ENCODE measurements around the gene ARHGEF11.
A peak's percentile ranks its signal among the peaks of the same experiment; 100 is the strongest.
"Not testable (repeated sequence)": the region's sequence is repeated elsewhere in the genome, so short reads cannot be mapped to it uniquely, and the experiment has no call there.

ARHGEF11 gene, protein sequence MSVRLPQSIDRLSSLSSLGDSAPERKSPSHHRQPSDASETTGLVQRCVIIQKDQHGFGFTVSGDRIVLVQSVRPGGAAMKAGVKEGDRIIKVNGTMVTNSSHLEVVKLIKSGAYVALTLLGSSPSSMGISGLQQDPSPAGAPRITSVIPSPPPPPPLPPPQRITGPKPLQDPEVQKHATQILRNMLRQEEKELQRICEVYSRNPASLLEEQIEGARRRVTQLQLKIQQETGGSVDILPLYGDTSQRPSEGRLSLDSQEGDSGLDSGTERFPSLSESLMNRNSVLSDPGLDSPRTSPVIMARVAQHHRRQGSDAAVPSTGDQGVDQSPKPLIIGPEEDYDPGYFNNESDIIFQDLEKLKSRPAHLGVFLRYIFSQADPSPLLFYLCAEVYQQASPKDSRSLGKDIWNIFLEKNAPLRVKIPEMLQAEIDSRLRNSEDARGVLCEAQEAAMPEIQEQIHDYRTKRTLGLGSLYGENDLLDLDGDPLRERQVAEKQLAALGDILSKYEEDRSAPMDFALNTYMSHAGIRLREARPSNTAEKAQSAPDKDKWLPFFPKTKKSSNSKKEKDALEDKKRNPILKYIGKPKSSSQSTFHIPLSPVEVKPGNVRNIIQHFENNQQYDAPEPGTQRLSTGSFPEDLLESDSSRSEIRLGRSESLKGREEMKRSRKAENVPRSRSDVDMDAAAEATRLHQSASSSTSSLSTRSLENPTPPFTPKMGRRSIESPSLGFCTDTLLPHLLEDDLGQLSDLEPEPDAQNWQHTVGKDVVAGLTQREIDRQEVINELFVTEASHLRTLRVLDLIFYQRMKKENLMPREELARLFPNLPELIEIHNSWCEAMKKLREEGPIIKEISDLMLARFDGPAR (N-terminal part only)

DNA sequence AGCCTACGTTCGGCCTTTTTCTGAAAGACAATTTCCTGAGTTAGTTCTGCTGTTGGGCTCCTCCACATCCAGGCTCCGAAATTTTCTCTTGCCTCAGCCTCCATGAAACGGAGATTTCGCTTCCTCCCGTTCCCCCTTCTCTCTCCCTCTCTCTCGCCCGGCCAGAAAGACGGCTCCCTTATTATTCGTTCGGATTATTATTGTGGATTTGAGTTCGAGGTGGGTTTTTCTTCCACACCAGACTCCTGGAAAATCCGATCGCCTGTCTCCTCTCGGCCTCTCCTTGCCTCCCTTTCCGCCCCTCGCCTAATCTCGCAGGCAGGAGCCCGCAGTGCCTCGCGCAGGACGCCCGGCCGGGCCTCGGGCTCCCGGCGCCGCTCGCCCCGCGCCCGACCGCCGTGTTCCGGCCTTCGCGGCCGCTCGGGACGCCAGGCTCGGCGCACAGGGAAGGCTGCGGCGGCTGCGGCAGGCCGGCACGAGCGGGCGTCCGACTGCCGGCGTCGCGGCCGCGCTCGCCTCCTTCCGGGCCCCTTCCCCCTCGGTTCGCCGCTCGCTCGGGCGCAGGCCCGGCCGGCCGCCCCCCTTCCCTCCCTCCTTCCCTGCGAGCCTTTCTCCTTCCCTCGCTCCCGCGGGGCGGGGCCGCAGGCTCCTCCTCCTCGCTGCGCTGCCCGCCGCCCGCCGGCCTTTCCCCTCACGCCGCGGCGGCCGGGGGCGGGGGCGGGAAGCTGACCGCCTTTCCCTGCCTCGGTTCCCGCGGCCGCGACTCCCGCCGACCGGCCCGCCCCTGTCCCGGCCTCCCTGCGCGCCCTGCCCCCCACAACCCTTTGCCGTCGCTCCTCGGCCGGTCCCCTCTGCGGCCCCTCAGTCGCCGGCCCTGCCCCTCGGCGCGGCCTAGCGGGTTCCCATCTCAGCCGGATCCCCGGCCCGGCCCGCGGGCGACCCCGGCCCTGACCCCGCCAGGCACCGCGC, at the start of gene ARHGEF11:
Gene ARHGEF11 (minus strand): TSS at position 493 of the 969 bp plus-strand sequence. CDS start 1,412 bp downstream, outside the sequence.
- peak; percentile 16 to 36 for DNase-seq

DNA sequence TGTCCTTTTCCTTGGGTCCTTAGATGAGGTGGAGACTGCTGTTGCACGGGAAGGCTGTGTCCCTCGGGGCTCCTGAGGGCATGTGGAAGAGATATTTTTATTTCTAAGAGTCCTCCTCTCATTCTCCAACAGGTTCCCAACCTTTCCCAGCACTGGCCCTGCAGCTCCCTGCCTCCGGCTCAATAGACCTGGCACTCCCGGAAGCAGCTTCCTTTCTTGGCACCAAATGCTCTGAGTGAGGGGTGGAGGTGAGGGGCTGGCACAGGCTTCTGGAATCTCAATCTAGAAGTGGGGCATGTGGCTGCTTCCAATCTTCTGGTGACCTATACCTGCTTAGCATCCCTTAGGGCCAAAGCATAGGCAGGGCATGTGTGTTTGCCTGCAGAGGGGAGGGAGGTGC, 49.5 kb upstream of the ARHGEF11 start:
- DNase-seq: no peak

DNA sequence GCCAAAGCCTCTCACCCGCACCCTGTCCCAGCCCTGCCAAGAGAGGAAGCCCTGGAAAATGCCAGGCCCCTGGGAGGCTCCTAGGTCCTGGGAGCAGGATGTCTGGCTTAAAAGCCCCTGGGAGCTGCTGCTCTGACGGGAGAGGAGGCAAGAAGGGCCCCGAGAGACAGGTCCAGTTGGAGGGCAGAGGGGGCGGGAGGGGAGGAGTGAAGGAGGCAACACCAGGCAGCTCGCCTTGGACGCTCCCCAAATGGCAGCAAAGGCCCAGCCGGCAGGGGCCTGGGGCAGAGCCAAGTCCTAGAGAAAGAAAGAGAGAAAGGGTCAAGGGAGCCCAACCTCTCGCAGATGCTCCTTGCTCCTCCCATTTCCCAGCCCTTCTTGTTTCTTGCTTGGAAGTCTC, 47.3 kb upstream of the ARHGEF11 start:
- DNase-seq: no peak

DNA sequence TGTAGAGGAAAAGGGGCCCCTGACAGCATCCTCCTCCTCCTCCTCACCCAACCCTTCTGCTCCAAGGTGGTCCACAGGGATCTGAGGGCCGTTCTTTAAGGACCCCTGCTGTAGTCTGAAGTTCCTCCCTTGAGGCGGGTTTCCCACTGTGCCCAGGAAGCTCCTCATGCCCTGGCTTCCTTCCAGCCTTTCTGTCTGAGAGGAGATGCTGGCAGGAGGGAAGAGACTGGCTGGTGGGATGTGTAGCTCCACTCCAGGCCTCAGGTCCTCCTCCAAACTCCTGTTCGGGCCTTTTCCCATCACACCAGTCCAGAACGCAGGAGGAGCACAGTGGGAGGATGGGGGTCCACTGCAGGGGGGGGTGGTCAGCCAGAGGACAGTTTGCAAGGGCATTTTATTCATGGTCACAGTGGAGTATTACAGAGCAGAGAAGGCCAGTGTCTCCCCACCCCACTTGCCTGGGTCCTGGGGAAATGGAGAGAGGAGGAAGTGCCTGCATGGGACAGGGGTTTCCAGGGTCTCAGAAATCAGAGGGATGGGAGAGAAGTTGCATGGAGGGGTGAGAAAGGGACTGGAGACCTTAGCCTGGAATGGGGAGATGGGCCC, 46.2 kb upstream of the ARHGEF11 start:
- DNase-seq: no peak

DNA sequence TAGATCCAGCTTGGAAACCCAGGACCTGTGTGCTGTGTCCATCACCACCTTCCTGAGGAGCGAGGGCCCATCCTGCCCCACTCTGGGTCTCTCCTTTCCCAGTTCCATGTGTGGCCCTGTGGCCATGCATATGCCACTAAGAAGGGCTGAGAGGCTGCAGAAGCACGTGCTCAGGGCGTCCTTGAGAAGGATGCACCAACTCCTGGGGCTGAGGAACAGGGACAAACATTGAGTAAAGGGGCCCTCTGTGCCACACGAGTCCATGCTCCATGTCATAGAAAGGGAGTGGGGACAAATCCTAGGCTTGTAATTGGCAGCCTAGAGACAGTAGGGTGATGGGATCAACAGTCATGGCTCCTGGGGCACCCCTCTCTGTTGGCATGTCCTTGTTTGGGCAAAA, 45.6 kb upstream of the ARHGEF11 start:
- no peak for DNase-seq

DNA sequence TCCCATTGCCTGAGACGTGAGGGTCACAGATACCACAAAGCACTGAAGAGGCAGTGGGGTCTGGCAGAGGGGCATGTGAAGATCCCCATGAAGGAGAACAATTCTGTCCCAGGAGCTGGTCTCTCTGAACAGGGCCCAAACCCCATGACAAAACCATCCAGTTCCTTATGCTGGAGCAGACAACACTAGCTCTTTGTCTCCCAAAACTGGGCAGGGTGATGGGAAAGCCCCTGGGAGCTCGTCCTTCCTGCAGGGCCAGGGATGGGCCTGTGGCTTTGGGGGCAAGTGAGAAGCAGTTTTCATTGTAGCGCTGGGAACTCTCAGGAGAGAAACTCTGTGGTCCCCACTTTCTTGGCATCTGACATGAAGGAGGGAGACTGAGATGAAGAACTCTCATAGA, 45.2 kb upstream of the ARHGEF11 start:
- DNase-seq: no peak

DNA sequence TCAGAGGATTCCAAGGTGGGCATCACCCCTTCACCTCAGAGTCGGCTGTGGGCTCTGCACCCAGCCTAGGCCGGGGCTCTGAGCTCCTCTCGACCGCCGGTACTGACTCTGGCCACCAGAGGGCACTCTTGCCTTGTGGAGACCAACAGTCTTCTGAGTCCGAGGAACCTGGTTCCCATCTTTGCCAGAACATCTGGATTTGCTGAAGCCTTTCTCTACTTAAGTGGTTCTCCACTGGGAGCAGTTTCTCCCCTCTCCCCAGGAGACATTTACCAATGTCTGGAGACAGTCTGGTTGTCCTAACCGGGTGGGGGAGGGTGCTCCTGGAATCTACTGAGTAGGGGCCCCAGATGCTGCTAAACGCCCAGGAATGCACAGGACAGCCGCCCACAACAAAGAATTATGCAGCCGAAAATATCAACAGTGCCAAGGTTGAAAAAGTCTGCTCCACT, 44.7 kb upstream of the ARHGEF11 start:
- peak; percentile 78 to 84 for DNase-seq

DNA sequence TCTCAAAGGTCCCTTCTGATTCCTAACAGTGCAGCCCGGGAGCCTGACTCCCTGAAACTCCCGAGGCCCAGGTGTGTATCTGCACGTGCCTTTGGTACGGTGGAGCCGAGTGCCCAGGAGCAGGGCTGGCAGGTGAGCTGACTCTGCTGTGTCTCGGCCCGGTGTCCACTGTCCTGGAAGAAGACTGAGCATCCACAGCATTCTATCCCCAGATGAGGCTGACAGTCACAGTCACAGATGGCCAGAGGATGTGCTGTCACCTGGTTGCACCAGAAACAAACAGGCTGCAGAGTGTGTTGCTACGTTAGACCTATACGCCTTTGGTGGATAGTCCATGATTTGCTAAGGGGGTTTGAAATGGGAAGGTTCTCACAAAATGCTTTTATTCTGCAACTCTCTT, 44.2 kb upstream of the ARHGEF11 start:
- no peak for DNase-seq

DNA sequence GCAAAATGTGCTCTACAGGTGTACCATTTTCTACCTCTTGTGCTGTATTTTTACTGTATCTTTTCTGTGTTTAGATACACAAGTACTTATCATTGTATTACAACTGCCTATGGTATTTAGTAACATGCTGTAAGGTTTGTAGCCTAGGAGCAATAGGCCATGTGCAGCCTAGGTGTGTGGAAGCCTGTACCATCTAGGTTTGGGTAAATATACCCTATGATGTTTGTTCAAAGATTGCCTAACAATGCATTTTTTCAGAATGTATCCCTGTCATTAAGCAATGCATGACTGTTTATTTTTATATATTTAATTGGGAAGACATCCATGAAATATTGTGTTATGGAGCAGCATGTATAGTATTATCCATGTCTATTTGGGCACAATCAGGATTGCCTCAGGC, 43.1 kb upstream of the ARHGEF11 start:
- DNase-seq: no peak

DNA sequence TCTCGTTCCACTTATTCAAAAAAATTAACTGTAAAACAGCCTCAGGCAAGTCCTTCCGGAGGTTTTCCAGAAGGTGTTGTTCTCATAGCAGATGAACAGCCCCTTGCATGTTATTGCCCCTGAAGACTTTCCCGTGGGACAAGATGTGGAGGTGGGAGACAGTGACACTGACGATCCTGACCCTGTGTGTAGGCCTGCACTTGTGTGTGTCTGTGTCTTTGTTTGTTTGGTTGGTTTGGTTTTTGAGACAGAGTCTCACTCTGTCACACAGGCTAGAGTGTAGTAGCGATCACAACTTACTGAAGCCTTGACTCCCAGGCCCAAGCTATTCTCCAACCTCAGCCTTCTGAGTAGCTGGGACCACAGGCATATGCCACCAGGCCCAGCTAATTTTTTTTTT, 41.5 kb upstream of the ARHGEF11 start:
- no peak for DNase-seq

DNA sequence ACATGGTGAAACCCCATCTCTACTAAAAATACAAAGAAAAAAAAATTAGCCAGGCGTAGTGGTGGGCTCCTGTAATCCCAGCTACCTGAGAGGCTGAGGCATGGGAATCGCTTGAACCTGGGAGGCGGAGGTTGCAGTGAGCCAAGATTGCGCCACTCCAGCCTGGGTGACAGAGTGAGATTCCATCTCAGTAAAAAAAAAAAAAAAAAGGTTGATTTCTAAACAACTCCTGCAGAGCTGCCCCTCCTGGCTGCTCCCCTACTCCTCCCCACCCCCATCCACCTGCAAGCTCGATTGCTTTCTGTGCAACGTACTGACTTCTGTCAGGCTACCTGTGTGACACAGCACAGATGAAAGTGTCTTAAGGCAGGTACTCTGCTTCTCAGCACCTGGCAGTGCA, 40.8 kb upstream of the ARHGEF11 start:
- DNase-seq: no peak

DNA sequence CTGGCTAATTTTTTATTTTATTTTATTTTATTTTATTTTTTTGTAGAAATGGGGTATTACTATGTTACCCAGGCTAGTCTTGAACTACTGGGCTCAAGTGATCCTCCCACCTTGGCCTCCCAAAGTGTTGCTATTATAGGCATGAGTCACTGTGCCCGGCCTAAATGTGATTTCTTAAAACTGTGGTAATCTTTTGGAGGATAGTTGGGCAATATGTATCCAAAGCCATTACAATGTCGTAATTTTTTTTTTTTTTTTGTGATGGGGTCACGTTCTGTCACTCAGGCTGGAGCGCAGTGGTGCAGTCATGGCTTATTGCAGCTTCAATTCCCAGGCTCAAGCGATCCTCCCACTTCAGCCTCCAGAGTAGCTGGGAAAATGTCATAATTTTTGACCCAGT, 39.9 kb upstream of the ARHGEF11 start:
- DNase-seq: no peak

DNA sequence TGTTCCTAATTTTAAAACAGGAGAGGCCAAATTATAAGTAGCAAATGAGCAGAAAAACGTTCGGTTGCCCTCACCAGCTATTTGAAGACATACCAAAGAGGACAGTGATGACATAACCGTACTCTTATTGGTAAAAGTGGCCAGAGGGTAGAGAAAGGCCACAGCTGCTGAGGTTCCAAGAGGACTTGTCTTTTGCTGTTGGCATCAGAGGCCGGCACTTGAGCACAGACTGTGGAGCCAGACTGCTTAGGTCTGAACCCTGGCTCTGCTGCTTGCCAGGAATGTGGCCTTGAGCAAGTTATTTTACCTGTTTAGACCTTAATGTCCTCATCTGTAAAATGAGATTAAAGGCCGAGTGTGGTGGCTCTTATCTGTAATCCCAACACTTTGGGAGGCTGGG, 39.2 kb upstream of the ARHGEF11 start:
- no peak for DNase-seq

DNA sequence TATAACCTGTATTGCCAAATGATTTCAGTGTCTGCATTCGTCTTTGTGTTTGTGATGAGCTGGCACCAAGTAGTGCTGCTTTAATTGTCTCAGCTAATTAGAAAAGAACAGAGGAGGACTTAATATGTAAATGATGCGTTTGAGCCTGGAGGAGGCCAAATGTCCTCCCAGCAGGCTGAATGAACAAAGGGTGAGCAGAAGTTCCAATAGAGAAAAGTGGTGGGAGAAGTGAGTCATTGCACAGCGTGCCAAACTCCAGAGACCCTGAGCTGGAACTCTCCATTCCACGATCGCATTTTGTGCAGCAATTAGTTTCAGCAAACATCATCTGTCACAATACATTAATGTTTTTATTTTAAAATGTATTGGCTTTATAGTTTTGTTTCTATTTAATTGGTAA, 36.2 kb upstream of the ARHGEF11 start:
- DNase-seq: no peak

DNA sequence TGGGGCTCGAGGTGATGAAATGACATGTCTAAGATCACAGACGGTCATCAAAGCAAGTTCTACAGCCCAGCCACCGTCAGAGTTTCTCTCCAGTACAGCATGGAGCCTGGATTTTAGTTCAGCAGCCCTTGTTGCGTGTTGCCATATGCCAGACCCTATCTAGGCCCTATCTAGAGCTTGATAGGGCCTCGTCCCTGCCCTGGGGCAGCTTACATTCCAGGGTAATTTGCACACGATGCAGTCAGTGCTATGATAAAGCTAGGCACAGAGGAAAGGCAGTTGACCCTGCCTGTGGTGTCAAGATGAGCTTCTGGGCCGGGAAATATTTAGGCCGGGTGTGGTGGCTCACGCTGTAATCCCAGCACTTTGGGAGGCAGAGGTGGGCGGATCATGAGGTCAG, 35.2 kb upstream of the ARHGEF11 start:
- no peak for DNase-seq

DNA sequence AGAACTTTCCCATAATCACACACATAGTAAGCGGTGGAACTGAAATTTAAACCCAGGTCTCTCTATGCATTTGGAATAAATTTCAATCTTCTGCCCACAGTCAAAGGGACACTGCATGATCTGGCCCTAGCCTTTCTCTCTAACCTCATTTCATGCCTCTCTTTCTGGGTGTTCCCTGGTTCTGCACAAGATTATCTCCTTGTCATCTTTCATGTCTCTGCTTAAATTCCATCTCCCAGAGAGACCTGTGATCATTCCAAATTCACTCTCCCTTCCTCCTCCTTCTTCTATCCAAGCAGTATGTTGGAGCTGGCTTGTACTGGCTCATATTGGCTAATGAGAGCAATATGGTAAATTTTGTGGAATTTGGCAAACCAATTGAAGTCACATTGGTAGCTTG, 31.9 kb upstream of the ARHGEF11 start:
- DNase-seq: no peak

DNA sequence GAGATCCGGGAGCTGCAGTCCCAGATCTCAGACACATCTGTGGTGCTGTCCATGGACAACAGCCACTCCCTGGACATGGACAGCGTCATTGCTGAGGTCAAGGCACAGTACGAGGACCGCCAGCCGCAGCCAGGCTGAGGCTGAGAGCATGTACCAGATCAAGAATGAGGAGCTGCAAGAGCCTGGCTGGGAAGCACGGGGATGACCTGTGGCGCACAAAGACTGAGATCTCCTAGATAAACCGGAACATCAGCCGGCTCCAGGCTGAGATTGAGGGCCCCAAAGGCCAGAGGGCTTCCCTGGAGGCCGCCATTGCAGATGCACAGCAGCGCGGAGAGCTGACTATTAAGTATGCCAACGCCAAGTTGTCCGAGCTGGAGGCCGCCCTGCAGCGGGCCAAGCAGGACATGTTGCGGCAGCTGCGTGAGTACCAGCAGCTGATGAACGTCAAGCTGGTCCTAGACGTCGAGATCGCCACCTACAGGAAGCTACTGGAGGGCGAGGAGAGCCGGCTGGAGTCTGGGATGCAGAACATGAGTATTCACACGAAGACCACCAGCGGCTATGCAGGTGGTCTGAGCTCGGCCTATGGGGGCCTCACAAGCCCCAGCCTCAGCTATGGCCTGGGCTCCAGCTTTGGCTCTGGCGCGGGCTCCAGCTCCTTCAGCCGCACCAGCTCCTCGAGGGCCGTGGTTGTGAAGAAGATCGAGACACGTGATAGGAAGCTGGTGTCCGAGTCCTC, 28.6 kb upstream of the ARHGEF11 start:
- DNase-seq: peak; percentile 42 to 44

DNA sequence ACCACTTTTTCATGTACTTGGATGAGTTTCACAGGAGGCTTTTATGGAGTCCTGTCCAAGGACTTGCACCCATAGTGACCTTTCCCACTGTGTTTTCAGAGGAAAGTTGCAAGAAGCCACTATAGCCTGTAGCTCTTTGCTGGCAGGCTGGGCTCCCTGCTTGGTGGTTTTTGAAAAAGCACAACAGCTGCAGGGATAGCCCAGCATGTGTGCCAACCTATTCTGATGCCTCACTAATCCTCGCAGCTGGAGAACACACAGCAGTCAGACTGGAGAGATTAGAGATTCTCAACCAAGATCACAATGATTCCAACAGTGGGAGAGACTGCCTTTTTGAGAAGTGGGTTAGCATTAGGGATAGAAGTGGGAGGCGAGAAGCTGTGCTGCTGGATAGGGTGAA, 24.1 kb upstream of the ARHGEF11 start:
- no peak for DNase-seq

DNA sequence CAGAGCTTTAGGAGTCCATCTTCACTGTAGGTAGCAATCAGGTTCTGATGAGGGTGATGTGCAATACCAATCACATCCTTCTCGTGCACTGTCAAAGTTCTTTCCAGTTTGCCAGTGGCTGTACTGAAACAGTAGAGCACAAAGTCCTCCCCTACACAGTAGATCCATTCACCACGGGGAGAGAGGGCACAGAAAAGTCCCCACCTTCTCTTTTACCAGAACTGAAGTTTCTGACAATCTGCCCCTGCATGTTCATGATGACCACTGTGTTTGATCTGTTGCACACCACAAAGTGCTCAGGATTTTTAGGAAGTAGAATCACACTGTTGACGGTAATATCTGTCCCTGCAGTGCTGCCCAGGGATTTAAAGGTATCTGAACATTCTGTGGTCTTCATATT, 13.7 kb upstream of the ARHGEF11 start:
- not testable (repeated sequence) for DNase-seq

DNA sequence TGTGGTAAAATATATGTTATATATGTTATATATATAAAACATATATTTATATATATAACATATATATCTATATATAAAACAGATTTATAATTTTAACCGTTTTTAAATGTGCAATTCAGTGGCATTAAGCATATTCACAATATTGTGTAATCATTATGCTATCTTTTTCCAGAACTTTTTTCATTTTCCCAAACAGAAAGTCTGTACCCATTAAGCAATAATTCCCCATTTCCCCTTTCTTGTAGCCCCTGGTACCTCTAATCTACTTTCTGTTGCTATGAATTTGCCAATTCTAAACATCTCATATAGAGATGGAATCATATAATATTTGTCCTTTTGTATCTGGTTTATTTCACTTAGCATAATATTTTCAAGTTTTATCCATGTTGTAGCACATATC, 10.7 kb upstream of the ARHGEF11 start:
- no peak for DNase-seq

DNA sequence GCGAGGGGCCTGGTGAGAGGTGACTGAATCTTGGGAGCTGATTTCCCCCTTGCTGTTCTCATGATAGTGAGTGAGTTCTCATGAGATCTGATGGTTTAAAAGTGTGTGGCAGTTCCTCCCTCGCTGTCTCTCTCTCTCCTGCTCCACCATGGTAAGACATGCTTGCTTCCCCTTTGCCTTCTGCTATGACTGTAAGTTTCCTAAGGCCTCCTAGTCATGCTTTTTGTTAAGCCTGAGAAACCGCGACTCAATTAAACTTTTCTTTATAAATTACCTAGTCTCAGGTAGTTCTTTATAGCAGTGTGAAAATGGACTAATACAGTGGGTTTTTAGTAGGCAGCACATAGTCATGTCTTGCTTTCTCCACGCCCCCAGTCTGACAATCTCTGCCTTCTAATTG, 10.2 kb upstream of the ARHGEF11 start:
- not testable (repeated sequence) for DNase-seq

DNA sequence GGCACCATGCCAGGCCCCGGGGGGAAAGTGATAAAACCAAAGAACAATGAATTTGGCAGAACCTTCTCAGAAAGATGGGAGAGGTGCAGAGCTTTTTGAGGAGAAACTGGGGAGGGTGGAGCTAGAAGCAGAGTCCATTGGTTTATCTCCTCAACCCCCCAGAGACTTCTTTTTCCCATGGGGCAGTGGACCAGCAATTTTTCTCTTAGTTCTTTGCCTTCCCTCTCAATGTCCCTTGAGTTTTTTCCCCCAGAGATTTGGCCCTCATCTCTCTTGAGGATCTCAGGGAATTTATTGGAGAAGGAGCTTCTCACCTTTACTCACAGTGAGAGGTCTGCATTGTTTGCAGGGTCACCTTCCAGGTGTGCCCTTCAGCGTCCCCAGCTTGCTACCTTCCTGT, 5.3 kb upstream of the ARHGEF11 start:
- no peak for DNase-seq

Measured in CD4-positive, alpha-beta T cell treated with Interferon alpha-2 for 1 hour (primary cell).